Ovary (tissue), 9 donors: Measurements from ENCODE around the gene IKZF1. TPM values are rescaled to one million over a fixed set of nuclear protein-coding genes. Genes with fewer than 3 reads are reported as not detected.

ENCODE experiments used
- DNase-seq, 5 donors: peaks; one replicate each; pipeline ENCODE4 v3.0.0-alpha.2; 2019 to 2020
- H3K27ac ChIP-seq, 2 donors: fragments of 200-600 bp; one replicate each; pipeline versions ENCODE4 v1.5.1 to v1.8.0; 2019 to 2022
- H3K27me3 ChIP-seq: fragments of 200-600 bp; one replicate; pipeline ENCODE4 v1.8.0; 2022
- H3K36me3 ChIP-seq: fragments of 200-600 bp; sonication (generic); one replicate; pipeline ENCODE4 v1.5.1; 2019
- H3K4me1 ChIP-seq: one replicate; pipeline ENCODE4 v1.8.1; 2013; ENCODE audit warnings: mild to moderate bottlenecking, moderate library complexity; ENCODE audit not compliant: insufficient read depth
- H3K4me3 ChIP-seq: fragments of 200-600 bp; sonication (generic); one replicate; pipeline ENCODE4 v1.5.1; 2017
- H3K9me3 ChIP-seq, 2 donors: fragments of 200-600 bp in 1 of 2; sonication (generic) in 1 of 2; one replicate each; pipeline versions ENCODE4 v1.5.1 to v1.8.1; 2013 to 2019; ENCODE audit warnings: mild to moderate bottlenecking in 1 of 2, moderate library complexity in 1 of 2
- CTCF ChIP-seq, 3 donors: fragments of 450-650 bp in 2 of 3; fragments of 200-600 bp in 1 of 3; IDR thresholded peaks; one replicate each; pipeline versions ENCODE4 v1.5.1 to v1.8.0; 2016 to 2022; ENCODE audit warnings: antibody characterized with exemption in 3 of 3, mild to moderate bottlenecking in 1 of 3
- EP300 ChIP-seq: sonication (generic); formaldehyde crosslinking; IDR thresholded peaks from one replicate; pipeline ENCODE4 v1.6.1; 2017; ENCODE audit warnings: antibody characterized with exemption
- POLR2A ChIP-seq: fragments of 450-650 bp; IDR thresholded peaks from one replicate; pipeline ENCODE4 v1.6.1; 2017; ENCODE audit warnings: antibody characterized with exemption, mild to moderate bottlenecking, moderate library complexity
- WGBS, 3 donors: extraction: QIAGEN DNeasy Blood & Tissue Kit in 1 of 3; methylation state at CpG; one replicate each; pipeline versions ENCODE4 v1.1.5 to v1.1.7; 2013 to 2017; 5-methylcytosine and 5-hydroxymethylcytosine counted together
- intact Hi-C, 4 donors: fragments of 100-400 bp; cut with DNase I; formaldehyde crosslinking; loops; one replicate each; pipeline versions ENCODE4 v1.11.0 to v1.15.1; 2022 to 2023
- polyA plus RNA-seq, 2 donors: library from polyadenylated mRNA; stranded (reverse); fragments of 200-250 nt in 1 of 2; fragments of 350-450 nt in 1 of 2; fragmentation: Illumina TruSeq in 1 of 2; extraction: RNeasy Lipid Tissue Mini Kit (QIAGEN cat#74804) in 1 of 2; gene quantifications; one replicate each; pipeline ENCODE4 v1.2.3, GENCODE V29; 2013 to 2014
- total RNA-seq, 7 donors: library from RNA; depleted of rRNA in 2 of 7; stranded (reverse); fragments of >200 nt in 2 of 7; fragmentation: NEBNext Ultra II Directional in 3 of 7; extraction: Animal tissue kit (Norgen Biotek cat#: 25700) in 3 of 7; gene quantifications; one replicate each; pipeline versions ENCODE4 v1.1.0 to v1.2.4, GENCODE V29; 2016 to 2023
- donor health status: DM: no; HTN: no; CAD: no; lungs with moderate emphysema.
- donor health status: DM: no; HTN: no; CAD: no.
- donor health status: Bipolar disorder and iron deficiency.
- donor health status: DM: yes; HTN: yes; CAD: no.
- donor health status: DM: no; HTN: no; CAD: no.
- donor health status: DM: yes; HTN: yes; CAD: no.

Gene IKZF1
- total and polyA plus RNA-seq, 9 donors = 0.59 to 7.5 (median 3.3) TPM

GRCh38 chr7:50397971-50398324 is 93.4 kb downstream of the IKZF1 start:
- Histone ChIP-seq H3K9me3 (no peaks in the 10 kb centered on the region), H3K27me3 (no peaks in the 10 kb centered on the region), H3K27ac (no peak overlapping the region), H3K36me3 (no peaks in the 10 kb centered on the region), H3K4me3 (no peak overlapping the region), H3K4me1 (no peaks in the 10 kb centered on the region)
- intact Hi-C loops = no loop called here
- DNase-seq = no peak
- 73 to 88% (median 86%) methylated on average over 1 of the region's 1 CpG for WGBS, 3 donors
- TF ChIP-seq POLR2A (no peak), EP300 (no peak), CTCF (IDR thresholded peaks at IDR 0.05) (no peak)

GRCh38 chr7:50399206-50399605 is 94.7 kb downstream of the IKZF1 start:
- intact Hi-C loops = no loop called here
- H3K36me3 ChIP-seq = no peaks in the 10 kb centered on the region
- no peak overlapping the region for H3K27ac ChIP-seq
- 84 to 92% (median 91%) methylated on average over 1 of the region's 1 CpG for WGBS, 3 donors
- TF ChIP-seq POLR2A (no peak), EP300 (no peak), CTCF (IDR thresholded peaks at IDR 0.05) (no peak)
- H3K4me1 ChIP-seq = no peaks in the 10 kb centered on the region
- H3K9me3 ChIP-seq = no peaks in the 10 kb centered on the region
- H3K4me3 ChIP-seq = no peak overlapping the region
- H3K27me3 ChIP-seq = no peaks in the 10 kb centered on the region
- no peak for DNase-seq

- Histone ChIP-seq H3K4me1 (no peaks in the 10 kb centered on the region), H3K27ac (no peak overlapping the region), H3K27me3 (no peaks in the 10 kb centered on the region), H3K36me3 (no peaks in the 10 kb centered on the region), H3K9me3 (no peaks in the 10 kb centered on the region), H3K4me3 (no peak overlapping the region)
- TF ChIP-seq CTCF (IDR thresholded peaks at IDR 0.05) = no peak
- no peak for TF ChIP-seq EP300
- no peak for TF ChIP-seq POLR2A
- 51 to 67% (median 66%) methylated on average over 21 of the region's 21 CpGs for WGBS, 3 donors
- intact Hi-C loops = no loop called here
- no peak for DNase-seq
Observed at GRCh38 chr7:50399635-50400034, 95.1 kb downstream of the IKZF1 start.

DNA sequence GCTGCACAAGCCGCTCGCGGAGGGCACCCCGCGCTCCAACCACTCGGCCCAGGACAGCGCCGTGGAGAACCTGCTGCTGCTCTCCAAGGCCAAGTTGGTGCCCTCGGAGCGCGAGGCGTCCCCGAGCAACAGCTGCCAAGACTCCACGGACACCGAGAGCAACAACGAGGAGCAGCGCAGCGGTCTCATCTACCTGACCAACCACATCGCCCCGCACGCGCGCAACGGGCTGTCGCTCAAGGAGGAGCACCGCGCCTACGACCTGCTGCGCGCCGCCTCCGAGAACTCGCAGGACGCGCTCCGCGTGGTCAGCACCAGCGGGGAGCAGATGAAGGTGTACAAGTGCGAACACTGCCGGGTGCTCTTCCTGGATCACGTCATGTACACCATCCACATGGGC is 95.6 kb downstream of the IKZF1 start:
- no peaks in the 10 kb centered on the region for H3K9me3 ChIP-seq
- DNase-seq = no peak
- no peaks in the 10 kb centered on the region for H3K4me1 ChIP-seq
- TF ChIP-seq POLR2A = no peak
- no peak for TF ChIP-seq EP300
- no peak for TF ChIP-seq CTCF (IDR thresholded peaks at IDR 0.05)
- no peak overlapping the region for H3K27ac ChIP-seq
- H3K4me3 ChIP-seq = no peak overlapping the region
- 9 to 13% (median 13%) methylated on average over 26 to 41 of the region's 41 CpGs for WGBS, 3 donors
- intact Hi-C loops = no loop called here
- no peaks in the 10 kb centered on the region for H3K27me3 ChIP-seq
- H3K36me3 ChIP-seq = no peaks in the 10 kb centered on the region

DNA sequence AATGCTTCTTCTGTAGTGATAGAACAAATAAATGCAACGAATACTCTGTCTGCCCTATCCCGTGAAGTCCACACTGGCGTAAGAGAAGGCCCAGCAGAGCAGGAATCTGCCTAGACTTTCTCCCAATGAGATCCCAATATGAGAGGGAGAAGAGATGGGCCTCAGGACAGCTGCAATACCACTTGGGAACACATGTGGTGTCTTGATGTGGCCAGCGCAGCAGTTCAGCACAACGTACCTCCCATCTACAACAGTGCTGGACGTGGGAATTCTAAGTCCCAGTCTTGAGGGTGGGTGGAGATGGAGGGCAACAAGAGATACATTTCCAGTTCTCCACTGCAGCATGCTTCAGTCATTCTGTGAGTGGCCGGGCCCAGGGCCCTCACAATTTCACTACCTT is 99.9 kb downstream of the IKZF1 start:
- intact Hi-C loops = no loop called here
- no peak for TF ChIP-seq POLR2A
- TF ChIP-seq CTCF (IDR thresholded peaks at IDR 0.05) = no peak
- no peak for TF ChIP-seq EP300
- DNase-seq = no peak
- no peaks in the 10 kb centered on the region for H3K36me3 ChIP-seq
- no peak overlapping the region for H3K27ac ChIP-seq
- no peaks in the 10 kb centered on the region for H3K27me3 ChIP-seq
- H3K4me3 ChIP-seq = no peak overlapping the region
- H3K4me1 ChIP-seq = no peaks in the 10 kb centered on the region
- no peaks in the 10 kb centered on the region for H3K9me3 ChIP-seq
- WGBS, 3 donors = 77 to 82% (median 78%) methylated on average over 7 of the region's 7 CpGs
